Measurements from ENCODE around the gene ATRIP.
"Not testable (repeated sequence)": the region's sequence is repeated elsewhere in the genome, so short reads cannot be mapped to it uniquely, and the experiment has no call there.

Gene ATRIP

DNA sequence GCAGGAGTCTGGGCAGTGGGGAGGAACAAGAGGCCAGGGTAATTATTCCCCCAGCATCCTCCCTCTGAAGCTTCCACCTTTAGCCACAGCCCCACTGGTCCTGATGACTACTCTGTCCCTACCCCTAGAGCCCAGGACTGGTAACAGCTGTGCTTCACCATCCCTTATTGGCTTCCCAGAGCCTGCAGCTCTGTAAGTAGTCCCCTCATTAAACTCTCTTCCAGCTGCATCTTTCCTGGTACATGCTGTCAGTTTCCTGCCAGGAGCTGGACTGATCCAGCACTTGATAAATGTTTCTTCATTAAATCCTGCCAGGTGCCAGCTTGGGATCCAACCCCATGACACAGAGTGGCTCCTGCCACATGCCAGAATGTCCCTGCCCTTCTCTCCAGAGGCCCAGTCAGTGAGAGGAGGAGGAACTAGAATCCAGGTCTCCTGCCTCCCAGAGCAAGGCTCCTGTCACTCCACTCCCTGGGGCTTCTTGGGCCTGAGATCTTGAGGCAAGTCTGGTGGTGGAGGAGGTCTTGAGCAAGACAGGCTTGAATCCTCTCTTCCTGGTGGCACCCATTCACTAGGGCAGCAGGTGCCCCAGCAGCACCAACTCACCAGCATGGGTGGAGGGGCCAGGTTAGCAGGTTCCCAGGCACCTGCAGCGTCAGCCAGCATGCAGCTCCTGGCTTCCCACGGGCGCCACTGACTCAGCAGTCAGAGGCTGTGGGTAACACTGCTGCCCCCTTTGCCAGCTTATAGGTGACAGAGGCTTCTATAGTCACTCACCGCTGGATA, 47.0 kb upstream of the ATRIP start:
- DNase-seq (ENCODE audit: low spot score), result no peak
- H3K4me2 ChIP-seq (ENCODE audit: insufficient read depth, low read length, poor library complexity, severe bottlenecking), result no peak overlapping the region
- H3K79me1 ChIP-seq (ENCODE audit: low read depth, low read length), result peaks cover 2% of the 10 kb centered on the region
- H3K27ac ChIP-seq (replicated peaks; ENCODE audit: low read length), result no peak overlapping the region
- no peaks in the 10 kb centered on the region for H3K27me3 ChIP-seq (ENCODE audit: control insufficient read depth in 3 of 3, insufficient read depth in 3 of 3, low read depth in 1 of 3, low read length in 3 of 3)
- H3K4me1 ChIP-seq (ENCODE audit: control insufficient read depth in 2 of 2, insufficient read depth in 1 of 2, low read depth in 1 of 2, low read length in 2 of 2), result no peaks in the 10 kb centered on the region
- H3K9ac ChIP-seq (ENCODE audit: low read depth, low read length, poor library complexity), result no peak overlapping the region
- H2BK12ac ChIP-seq (ENCODE audit: low read length), result no peak overlapping the region
- no peak overlapping the region for H3K14ac ChIP-seq (ENCODE audit: low read length)
- H2AK5ac ChIP-seq (ENCODE audit: low read depth, low read length), result peak overlapping the region; percentile 31
- H4K91ac ChIP-seq (ENCODE audit: low read depth, low read length, poor library complexity), result no peak overlapping the region
- no peak overlapping the region for H3K4ac ChIP-seq (ENCODE audit: low read length)
- H3K9me3 ChIP-seq (replicated peaks in 1 of 2; ENCODE audit: control insufficient read depth in 2 of 2, insufficient read depth in 1 of 2, low read depth in 1 of 2, low read length in 2 of 2), result no peaks in the 10 kb centered on the region
- no peak overlapping the region for H4K8ac ChIP-seq (ENCODE audit: low read depth, low read length)
- H3K4me3 ChIP-seq (ENCODE audit: low read length in 2 of 2), result no peak overlapping the region
- no peak overlapping the region for H2BK120ac ChIP-seq (ENCODE audit: low read depth, low read length)
- H3K36me3 ChIP-seq (replicated peaks in 1 of 2; ENCODE audit: control insufficient read depth in 2 of 2, insufficient read depth in 2 of 2, low read length in 2 of 2), result peaks cover 15 to 30% of the 10 kb centered on the region in 2 donors
- no CpG with 5 or more reads among the region's 4 CpGs for WGBS, 2 donors (ENCODE audit: extremely low coverage in 2 of 2, insufficient read length in 2 of 2, insufficient replicate concordance in 1 of 2)
- no peak overlapping the region for H2BK15ac ChIP-seq (ENCODE audit: low read length)
- no peak overlapping the region for H3K23ac ChIP-seq (ENCODE audit: low read depth, low read length, poor library complexity)
- H3K18ac ChIP-seq (ENCODE audit: low read length), result peak overlapping the region; percentile 20
- no peak overlapping the region for H2AFZ ChIP-seq (ENCODE audit: low read length)
- peak overlapping the region; percentile 26 for H2BK5ac ChIP-seq (ENCODE audit: low read length)

DNA sequence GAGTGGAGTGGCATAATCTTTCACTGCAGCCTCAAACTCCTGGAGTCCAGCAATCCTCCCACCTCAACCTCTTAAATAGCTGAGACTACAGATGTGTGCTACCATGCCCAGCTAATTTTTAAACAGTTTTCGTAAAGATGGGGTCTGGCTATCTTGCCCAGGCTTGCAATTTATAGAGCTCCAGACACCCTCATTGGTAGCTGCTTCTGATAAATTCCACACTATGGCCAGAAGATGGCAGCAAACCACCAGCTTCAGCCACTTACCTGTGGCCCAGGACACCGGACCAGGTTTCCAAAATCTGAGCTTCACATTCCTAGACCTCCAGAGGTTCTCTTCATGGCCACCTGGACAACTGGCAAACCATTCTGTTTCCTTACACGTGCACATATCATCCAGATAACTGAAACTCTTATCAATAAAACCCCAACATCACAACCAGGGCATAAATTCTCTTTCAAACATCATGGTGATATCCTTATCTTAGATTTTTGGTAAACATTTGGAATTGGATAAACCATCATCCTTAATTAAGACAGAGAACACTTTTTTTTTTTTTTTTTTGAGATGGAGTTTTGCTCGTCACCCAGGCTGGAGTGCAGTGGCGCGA, 45.6 kb upstream of the ATRIP start:
- no peak overlapping the region for H2BK120ac ChIP-seq (ENCODE audit: low read depth, low read length)
- no peaks in the 10 kb centered on the region for H3K27me3 ChIP-seq (ENCODE audit: control insufficient read depth in 3 of 3, insufficient read depth in 3 of 3, low read depth in 1 of 3, low read length in 3 of 3)
- no peaks in the 10 kb centered on the region for H3K4me1 ChIP-seq (ENCODE audit: control insufficient read depth in 2 of 2, insufficient read depth in 1 of 2, low read depth in 1 of 2, low read length in 2 of 2)
- no peak overlapping the region for H2AK5ac ChIP-seq (ENCODE audit: low read depth, low read length)
- H2BK15ac ChIP-seq (ENCODE audit: low read length), result no peak overlapping the region
- no peak overlapping the region for H3K27ac ChIP-seq (replicated peaks; ENCODE audit: low read length)
- H3K4me3 ChIP-seq (ENCODE audit: low read length in 2 of 2), result no peak overlapping the region
- peaks cover 0 to 1% of the 10 kb centered on the region in 2 donors for H3K9me3 ChIP-seq (replicated peaks in 1 of 2; ENCODE audit: control insufficient read depth in 2 of 2, insufficient read depth in 1 of 2, low read depth in 1 of 2, low read length in 2 of 2)
- H4K91ac ChIP-seq (ENCODE audit: low read depth, low read length, poor library complexity), result no peak overlapping the region
- peaks cover 2% of the 10 kb centered on the region for H3K79me1 ChIP-seq (ENCODE audit: low read depth, low read length)
- H3K4me2 ChIP-seq (ENCODE audit: insufficient read depth, low read length, poor library complexity, severe bottlenecking), result no peak overlapping the region
- H2AFZ ChIP-seq (ENCODE audit: low read length), result no peak overlapping the region
- no peak overlapping the region for H3K14ac ChIP-seq (ENCODE audit: low read length)
- DNase-seq (ENCODE audit: low spot score), result peak; percentile 37
- H2BK5ac ChIP-seq (ENCODE audit: low read length), result no peak overlapping the region
- H2BK12ac ChIP-seq (ENCODE audit: low read length), result no peak overlapping the region
- no peak overlapping the region for H3K23ac ChIP-seq (ENCODE audit: low read depth, low read length, poor library complexity)
- no peak overlapping the region for H4K8ac ChIP-seq (ENCODE audit: low read depth, low read length)
- peaks cover 28 to 44% of the 10 kb centered on the region in 2 donors for H3K36me3 ChIP-seq (replicated peaks in 1 of 2; ENCODE audit: control insufficient read depth in 2 of 2, insufficient read depth in 2 of 2, low read length in 2 of 2)
- no peak overlapping the region for H3K9ac ChIP-seq (ENCODE audit: low read depth, low read length, poor library complexity)
- no peak overlapping the region for H3K18ac ChIP-seq (ENCODE audit: low read length)
- H3K4ac ChIP-seq (ENCODE audit: low read length), result no peak overlapping the region
- WGBS, 2 donors (ENCODE audit: extremely low coverage in 2 of 2, insufficient read length in 2 of 2, insufficient replicate concordance in 1 of 2), result no CpG with 5 or more reads among the region's 6 CpGs

DNA sequence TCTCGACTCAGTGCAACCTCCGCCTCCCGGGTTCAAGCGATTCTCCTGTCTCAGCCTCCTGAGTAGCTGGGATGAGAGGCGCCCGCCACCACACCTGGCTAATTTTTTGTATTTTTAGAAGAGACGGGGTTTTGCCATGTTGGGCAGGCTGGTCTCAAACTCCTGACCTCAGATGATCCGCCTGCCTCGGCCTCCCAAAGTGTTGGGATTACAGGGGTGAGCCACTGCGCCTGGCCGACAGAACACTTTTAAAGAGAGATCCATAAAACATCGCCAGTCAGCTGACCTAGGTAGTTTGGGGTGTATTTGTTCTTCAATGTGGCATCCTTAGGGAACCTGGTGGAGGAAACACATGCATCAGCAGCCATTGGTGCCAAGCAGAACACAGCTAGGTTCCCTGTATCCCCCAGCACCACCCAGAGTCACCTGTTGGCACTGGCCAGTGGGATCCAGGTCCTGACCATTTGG, 45.1 kb upstream of the ATRIP start:
- not testable (repeated sequence) for H3K4ac ChIP-seq (ENCODE audit: low read length); H3K4me2 ChIP-seq (ENCODE audit: insufficient read depth, low read length, poor library complexity, severe bottlenecking); H2AFZ ChIP-seq (ENCODE audit: low read length); H3K27me3 ChIP-seq (ENCODE audit: control insufficient read depth in 3 of 3, insufficient read depth in 3 of 3, low read depth in 1 of 3, low read length in 3 of 3); H2BK120ac ChIP-seq (ENCODE audit: low read depth, low read length); H3K23ac ChIP-seq (ENCODE audit: low read depth, low read length, poor library complexity); H3K27ac ChIP-seq (replicated peaks; ENCODE audit: low read length); H3K9me3 ChIP-seq (replicated peaks in 1 of 2; ENCODE audit: control insufficient read depth in 2 of 2, insufficient read depth in 1 of 2, low read depth in 1 of 2, low read length in 2 of 2); H3K9ac ChIP-seq (ENCODE audit: low read depth, low read length, poor library complexity); H3K4me1 ChIP-seq (ENCODE audit: control insufficient read depth in 2 of 2, insufficient read depth in 1 of 2, low read depth in 1 of 2, low read length in 2 of 2); H3K14ac ChIP-seq (ENCODE audit: low read length); H2BK15ac ChIP-seq (ENCODE audit: low read length); H2BK12ac ChIP-seq (ENCODE audit: low read length); H3K79me1 ChIP-seq (ENCODE audit: low read depth, low read length); DNase-seq (ENCODE audit: low spot score); H3K18ac ChIP-seq (ENCODE audit: low read length); H3K4me3 ChIP-seq (ENCODE audit: low read length in 2 of 2); H2AK5ac ChIP-seq (ENCODE audit: low read depth, low read length); H4K91ac ChIP-seq (ENCODE audit: low read depth, low read length, poor library complexity); H2BK5ac ChIP-seq (ENCODE audit: low read length); H4K8ac ChIP-seq (ENCODE audit: low read depth, low read length)
- no CpG with 5 or more reads among the region's 12 CpGs for WGBS, 2 donors (ENCODE audit: extremely low coverage in 2 of 2, insufficient read length in 2 of 2, insufficient replicate concordance in 1 of 2)
- H3K36me3 ChIP-seq (replicated peaks in 1 of 2; ENCODE audit: control insufficient read depth in 2 of 2, insufficient read depth in 2 of 2, low read length in 2 of 2), result peaks cover 33 to 49% of the 10 kb centered on the region in 2 donors

- Histone ChIP-seq H4K91ac (ENCODE audit: low read depth, low read length, poor library complexity) (no peak overlapping the region), H3K4me1 (ENCODE audit: control insufficient read depth in 2 of 2, insufficient read depth in 1 of 2, low read depth in 1 of 2, low read length in 2 of 2) (no peaks in the 10 kb centered on the region), H3K27me3 (ENCODE audit: control insufficient read depth in 3 of 3, insufficient read depth in 3 of 3, low read depth in 1 of 3, low read length in 3 of 3) (no peaks in the 10 kb centered on the region), H3K27ac (replicated peaks; ENCODE audit: low read length) (no peak overlapping the region), H4K8ac (ENCODE audit: low read depth, low read length) (no peak overlapping the region), H3K14ac (ENCODE audit: low read length) (no peak overlapping the region), H3K9me3 (replicated peaks in 1 of 2; ENCODE audit: control insufficient read depth in 2 of 2, insufficient read depth in 1 of 2, low read depth in 1 of 2, low read length in 2 of 2) (peaks cover 0 to 1% of the 10 kb centered on the region in 2 donors), H2BK15ac (ENCODE audit: low read length) (no peak overlapping the region), H3K4me3 (ENCODE audit: low read length in 2 of 2) (no peak overlapping the region), H2BK12ac (ENCODE audit: low read length) (no peak overlapping the region), H2AFZ (ENCODE audit: low read length) (no peak overlapping the region), H3K4me2 (ENCODE audit: insufficient read depth, low read length, poor library complexity, severe bottlenecking) (no peak overlapping the region), H2BK120ac (ENCODE audit: low read depth, low read length) (no peak overlapping the region), H3K9ac (ENCODE audit: low read depth, low read length, poor library complexity) (no peak overlapping the region), H2AK5ac (ENCODE audit: low read depth, low read length) (no peak overlapping the region), H2BK5ac (ENCODE audit: low read length) (no peak overlapping the region), H3K18ac (ENCODE audit: low read length) (no peak overlapping the region), H3K4ac (ENCODE audit: low read length) (no peak overlapping the region), H3K79me1 (ENCODE audit: low read depth, low read length) (peaks cover 2% of the 10 kb centered on the region), H3K23ac (ENCODE audit: low read depth, low read length, poor library complexity) (no peak overlapping the region), H3K36me3 (replicated peaks in 1 of 2; ENCODE audit: control insufficient read depth in 2 of 2, insufficient read depth in 2 of 2, low read length in 2 of 2) (peaks cover 41 to 58% of the 10 kb centered on the region in 2 donors)
- no peak for DNase-seq (ENCODE audit: low spot score)
- no CpG with 5 or more reads among the region's 8 CpGs for WGBS, 2 donors (ENCODE audit: extremely low coverage in 2 of 2, insufficient read length in 2 of 2, insufficient replicate concordance in 1 of 2)
Measured at GRCh38 chr3:48402281-48402732, 44.2 kb upstream of the ATRIP start.
